NB4 (cell line): Measurements from ENCODE around the gene HMGN4.
A peak's percentile ranks its signal among the peaks of the same experiment; 100 is the strongest.
"Not testable (repeated sequence)": the region's sequence is repeated elsewhere in the genome, so short reads cannot be mapped to it uniquely, and the experiment has no call there.

Experiments used
- DNase-seq: peaks from one replicate; pipeline ENCODE4 v3.0.0; 2010; ENCODE audit warnings: low read depth
- H3K4me3 ChIP-seq: one replicate; pipeline ENCODE4 v1.5.1; 2011; ENCODE audit warnings: mild to moderate bottlenecking, low read depth, low read length, moderate library complexity
- MAX ChIP-seq: IDR thresholded peaks from 2 replicates; pipeline ENCODE4 v1.6.1; 2011; ENCODE audit warnings: low read depth, low read length
- MYC ChIP-seq: IDR thresholded peaks from 2 replicates; pipeline ENCODE4 v1.6.1; 2011; ENCODE audit warnings: low read depth, low read length
- POLR2A ChIP-seq: IDR thresholded peaks from 2 replicates; pipeline ENCODE4 v1.6.1; 2011; ENCODE audit warnings: mild to moderate bottlenecking; ENCODE audit not compliant: insufficient read length; ENCODE audit errors: extremely low read depth
- TF ChIP-seq, protein P1 (sequence below): IDR thresholded peaks from one replicate; pipeline ENCODE4 v1.5.1; 2012; ENCODE audit warnings: low read depth, low read length

HMGN4 gene

GRCh38 chr6:26544473-26544872, 6.3 kb downstream of the HMGN4 start:
- DNase-seq: no peak
- H3K4me3 ChIP-seq: no peak overlapping the region
- TF ChIP-seq, protein P1, sequence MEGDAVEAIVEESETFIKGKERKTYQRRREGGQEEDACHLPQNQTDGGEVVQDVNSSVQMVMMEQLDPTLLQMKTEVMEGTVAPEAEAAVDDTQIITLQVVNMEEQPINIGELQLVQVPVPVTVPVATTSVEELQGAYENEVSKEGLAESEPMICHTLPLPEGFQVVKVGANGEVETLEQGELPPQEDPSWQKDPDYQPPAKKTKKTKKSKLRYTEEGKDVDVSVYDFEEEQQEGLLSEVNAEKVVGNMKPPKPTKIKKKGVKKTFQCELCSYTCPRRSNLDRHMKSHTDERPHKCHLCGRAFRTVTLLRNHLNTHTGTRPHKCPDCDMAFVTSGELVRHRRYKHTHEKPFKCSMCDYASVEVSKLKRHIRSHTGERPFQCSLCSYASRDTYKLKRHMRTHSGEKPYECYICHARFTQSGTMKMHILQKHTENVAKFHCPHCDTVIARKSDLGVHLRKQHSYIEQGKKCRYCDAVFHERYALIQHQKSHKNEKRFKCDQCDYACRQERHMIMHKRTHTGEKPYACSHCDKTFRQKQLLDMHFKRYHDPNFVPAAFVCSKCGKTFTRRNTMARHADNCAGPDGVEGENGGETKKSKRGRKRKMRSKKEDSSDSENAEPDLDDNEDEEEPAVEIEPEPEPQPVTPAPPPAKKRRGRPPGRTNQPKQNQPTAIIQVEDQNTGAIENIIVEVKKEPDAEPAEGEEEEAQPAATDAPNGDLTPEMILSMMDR: no peak
- no peak for TF ChIP-seq POLR2A
- no peak for TF ChIP-seq MYC
- no peak for TF ChIP-seq MAX

DNA sequence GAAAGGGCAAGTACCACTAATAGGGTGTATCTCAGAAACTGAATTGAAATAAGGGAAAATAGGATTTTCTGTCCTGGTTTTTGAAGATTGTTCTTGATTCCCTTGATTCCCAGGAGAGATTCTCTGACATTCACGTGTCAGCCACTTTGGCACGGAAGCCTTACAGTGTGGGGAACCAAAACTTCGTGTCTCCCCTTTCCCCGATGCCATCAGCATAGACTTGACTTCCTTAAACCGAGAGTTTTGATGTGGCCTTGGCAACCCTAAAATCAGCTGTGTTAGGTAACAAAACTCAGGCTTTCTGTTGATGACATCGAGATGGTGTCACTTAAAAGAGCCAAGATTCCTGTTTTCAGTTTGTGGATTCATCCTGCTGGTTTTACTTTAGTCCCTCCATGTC, 7.5 kb downstream of the HMGN4 start:
- DNase-seq: no peak
- no peak overlapping the region for H3K4me3 ChIP-seq
- no peak for TF ChIP-seq MYC
- TF ChIP-seq POLR2A: no peak
- TF ChIP-seq MAX: no peak
- TF ChIP-seq, protein P1: no peak

- not testable (repeated sequence) for H3K4me3 ChIP-seq, DNase-seq
These were observed 9.2 kb downstream of the HMGN4 start for GRCh38 chr6:26547363-26547762.

- TF ChIP-seq POLR2A: no peak
- no peak for TF ChIP-seq MYC
- TF ChIP-seq MAX: no peak
- TF ChIP-seq, protein P1: no peak
- peak; percentile 36 for DNase-seq
- peak overlapping the region; percentile 12 for H3K4me3 ChIP-seq
These were observed 12.3 kb downstream of the HMGN4 start for GRCh38 chr6:26550250-26550993.

DNA sequence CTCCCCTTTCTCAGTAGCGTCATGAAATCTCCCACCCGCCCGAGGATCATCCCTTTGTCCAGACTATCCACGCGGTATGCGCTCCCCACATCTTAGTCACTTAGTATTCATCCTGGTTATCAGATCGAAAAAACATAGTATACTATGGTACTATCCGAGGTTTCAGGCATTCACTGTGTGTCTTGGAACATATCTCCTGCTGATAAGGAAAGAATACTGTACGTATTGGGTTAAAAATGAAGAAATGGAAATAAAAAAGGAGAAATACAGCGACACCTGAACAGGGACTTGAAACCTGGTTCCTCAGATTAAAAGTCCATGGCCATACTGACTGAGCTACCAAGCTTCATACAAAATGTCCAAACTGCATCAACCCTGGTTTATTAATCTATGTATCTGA, 14.0 kb downstream of the HMGN4 start:
- no peak overlapping the region for H3K4me3 ChIP-seq
- TF ChIP-seq, protein P1: no peak
- DNase-seq: no peak

DNA sequence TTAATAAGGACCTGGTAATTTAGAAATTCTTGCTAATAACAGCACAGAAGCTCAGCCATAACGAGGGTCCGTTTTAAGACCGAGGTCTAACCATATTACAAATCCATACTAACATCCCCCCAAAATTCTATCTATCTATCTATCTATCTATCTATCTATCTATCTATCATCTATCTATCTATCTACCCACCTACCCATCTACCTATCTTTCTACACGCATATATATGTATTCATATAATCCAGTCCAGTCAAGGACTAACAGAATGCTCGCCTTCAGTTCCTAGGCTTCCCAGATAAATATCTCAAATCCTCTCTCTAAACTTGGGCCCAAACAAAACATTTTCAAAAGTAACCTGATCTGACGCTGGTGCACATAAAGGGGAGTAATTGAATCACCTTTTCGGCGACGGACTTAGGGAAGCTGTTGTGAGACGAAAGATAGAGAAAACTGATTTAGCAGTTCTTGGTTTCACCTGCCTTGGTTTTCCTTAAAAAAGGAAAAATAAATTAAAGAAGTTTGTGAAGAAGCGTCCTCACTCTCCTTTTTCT, 14.5 kb downstream of the HMGN4 start:
- TF ChIP-seq, protein P1: no peak
- TF ChIP-seq MAX: no peak
- TF ChIP-seq MYC: no peak
- no peak for TF ChIP-seq POLR2A
- peak overlapping the region; percentile 88 for H3K4me3 ChIP-seq
- no peak for DNase-seq
